ENCODE measurements around the gene COL8A1. TPM values are rescaled to one million over a fixed set of nuclear protein-coding genes. Genes with fewer than 3 reads are reported as not detected.

Gene COL8A1
- total RNA-seq, 1 donor from 2014 or later: 3.9 TPM

DNA sequence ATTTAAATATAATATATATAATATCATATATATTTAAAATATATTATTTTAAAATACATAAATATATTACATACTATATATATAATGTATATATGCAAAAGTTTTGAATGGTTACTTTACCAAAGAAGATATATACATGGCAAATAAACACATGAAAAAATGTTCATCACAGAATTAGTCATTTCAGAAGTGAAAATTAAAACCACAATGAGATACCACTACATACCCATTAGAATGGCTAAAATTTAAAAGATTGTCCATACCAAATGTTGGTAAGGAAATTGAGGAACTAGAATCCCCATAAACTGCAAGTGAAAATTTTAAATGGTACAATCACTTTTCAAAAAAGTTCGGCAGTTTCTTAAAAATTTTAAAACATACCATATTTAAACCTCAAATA is 23.6 kb upstream of the COL8A1 start:
- DNase-seq (ENCODE audit: low read depth): no peak

DNA sequence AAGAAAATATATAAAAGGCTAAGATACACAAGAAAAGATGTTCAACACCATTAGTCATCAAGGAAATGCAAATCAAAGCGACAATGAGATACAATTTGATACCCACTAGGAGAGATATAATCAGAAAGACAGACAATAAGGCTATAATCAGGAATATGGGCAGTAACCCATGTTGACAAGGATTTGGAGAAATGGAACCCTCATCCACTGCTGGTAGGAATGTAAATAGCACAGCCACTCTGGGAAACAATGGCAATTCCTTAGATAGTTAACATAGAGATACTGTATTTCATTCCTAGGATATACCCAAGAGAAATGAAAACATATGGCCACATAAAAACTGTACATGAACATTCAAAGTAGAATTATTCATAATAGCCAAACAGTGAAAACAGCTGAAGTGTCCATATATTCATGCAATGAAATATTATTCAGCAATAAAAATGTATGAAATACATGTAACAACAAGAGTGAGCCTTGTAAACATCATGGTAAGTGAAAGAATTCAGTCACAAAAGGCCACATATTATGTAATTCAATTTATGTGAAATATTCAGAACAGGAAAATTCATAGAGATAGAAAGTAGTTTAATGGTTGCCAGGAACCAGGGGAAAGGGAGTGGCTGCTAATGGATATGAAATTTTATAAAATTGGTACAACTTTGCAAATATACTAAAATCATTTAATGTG is 18.2 kb upstream of the COL8A1 start:
- Histone ChIP-seq H3K36me3 (ENCODE audit: control insufficient read depth, insufficient read depth, low read length) (no peaks in the 10 kb centered on the region), H3K4me3 (ENCODE audit: low read depth, low read length) (no peak overlapping the region), H3K27me3 (ENCODE audit: control insufficient read depth, insufficient read depth, low read length) (no peaks in the 10 kb centered on the region)
- no peak for FAIRE-seq
- TF ChIP-seq, protein P1, sequence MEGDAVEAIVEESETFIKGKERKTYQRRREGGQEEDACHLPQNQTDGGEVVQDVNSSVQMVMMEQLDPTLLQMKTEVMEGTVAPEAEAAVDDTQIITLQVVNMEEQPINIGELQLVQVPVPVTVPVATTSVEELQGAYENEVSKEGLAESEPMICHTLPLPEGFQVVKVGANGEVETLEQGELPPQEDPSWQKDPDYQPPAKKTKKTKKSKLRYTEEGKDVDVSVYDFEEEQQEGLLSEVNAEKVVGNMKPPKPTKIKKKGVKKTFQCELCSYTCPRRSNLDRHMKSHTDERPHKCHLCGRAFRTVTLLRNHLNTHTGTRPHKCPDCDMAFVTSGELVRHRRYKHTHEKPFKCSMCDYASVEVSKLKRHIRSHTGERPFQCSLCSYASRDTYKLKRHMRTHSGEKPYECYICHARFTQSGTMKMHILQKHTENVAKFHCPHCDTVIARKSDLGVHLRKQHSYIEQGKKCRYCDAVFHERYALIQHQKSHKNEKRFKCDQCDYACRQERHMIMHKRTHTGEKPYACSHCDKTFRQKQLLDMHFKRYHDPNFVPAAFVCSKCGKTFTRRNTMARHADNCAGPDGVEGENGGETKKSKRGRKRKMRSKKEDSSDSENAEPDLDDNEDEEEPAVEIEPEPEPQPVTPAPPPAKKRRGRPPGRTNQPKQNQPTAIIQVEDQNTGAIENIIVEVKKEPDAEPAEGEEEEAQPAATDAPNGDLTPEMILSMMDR (IDR thresholded peaks at IDR 0.05; ENCODE audit: insufficient read depth, low read length, severe bottlenecking): no peak
- no peak for DNase-seq (ENCODE audit: low read depth)

More for the DNA sequence above, 23.6 kb upstream of the COL8A1 start:
- Histone ChIP-seq H3K36me3 (ENCODE audit: control insufficient read depth, insufficient read depth, low read length) (no peaks in the 10 kb centered on the region), H3K4me3 (ENCODE audit: low read depth, low read length) (no peak overlapping the region), H3K27me3 (ENCODE audit: control insufficient read depth, insufficient read depth, low read length) (no peaks in the 10 kb centered on the region)
- TF ChIP-seq, protein P1 (IDR thresholded peaks at IDR 0.05; ENCODE audit: insufficient read depth, low read length, severe bottlenecking): no peak
- no peak for FAIRE-seq

DNA sequence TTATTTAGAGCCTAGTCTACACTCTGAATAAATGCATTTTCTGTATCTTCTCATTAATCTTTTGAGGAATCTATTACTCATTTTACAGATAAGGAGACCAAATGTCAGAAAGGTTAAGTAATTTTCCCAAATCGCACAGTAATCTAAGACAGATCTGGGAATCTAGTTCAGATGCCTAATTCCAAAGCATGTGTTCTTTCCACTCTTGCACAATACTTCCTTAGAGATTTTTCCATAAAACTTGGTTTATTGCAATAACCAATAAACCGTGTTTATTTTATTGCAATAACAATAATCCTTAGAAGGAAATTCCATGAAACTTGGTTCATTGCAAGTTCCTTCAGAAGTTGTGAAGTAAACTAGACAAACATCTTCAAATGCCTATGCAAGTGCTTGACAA is 17.4 kb upstream of the COL8A1 start:
- TF ChIP-seq, protein P1 (IDR thresholded peaks at IDR 0.05; ENCODE audit: insufficient read depth, low read length, severe bottlenecking): no peak
- FAIRE-seq: no peak
- H3K36me3 ChIP-seq (ENCODE audit: control insufficient read depth, insufficient read depth, low read length): no peaks in the 10 kb centered on the region
- DNase-seq (ENCODE audit: low read depth): no peak
- H3K4me3 ChIP-seq (ENCODE audit: low read depth, low read length): no peak overlapping the region
- H3K27me3 ChIP-seq (ENCODE audit: control insufficient read depth, insufficient read depth, low read length): no peaks in the 10 kb centered on the region

DNA sequence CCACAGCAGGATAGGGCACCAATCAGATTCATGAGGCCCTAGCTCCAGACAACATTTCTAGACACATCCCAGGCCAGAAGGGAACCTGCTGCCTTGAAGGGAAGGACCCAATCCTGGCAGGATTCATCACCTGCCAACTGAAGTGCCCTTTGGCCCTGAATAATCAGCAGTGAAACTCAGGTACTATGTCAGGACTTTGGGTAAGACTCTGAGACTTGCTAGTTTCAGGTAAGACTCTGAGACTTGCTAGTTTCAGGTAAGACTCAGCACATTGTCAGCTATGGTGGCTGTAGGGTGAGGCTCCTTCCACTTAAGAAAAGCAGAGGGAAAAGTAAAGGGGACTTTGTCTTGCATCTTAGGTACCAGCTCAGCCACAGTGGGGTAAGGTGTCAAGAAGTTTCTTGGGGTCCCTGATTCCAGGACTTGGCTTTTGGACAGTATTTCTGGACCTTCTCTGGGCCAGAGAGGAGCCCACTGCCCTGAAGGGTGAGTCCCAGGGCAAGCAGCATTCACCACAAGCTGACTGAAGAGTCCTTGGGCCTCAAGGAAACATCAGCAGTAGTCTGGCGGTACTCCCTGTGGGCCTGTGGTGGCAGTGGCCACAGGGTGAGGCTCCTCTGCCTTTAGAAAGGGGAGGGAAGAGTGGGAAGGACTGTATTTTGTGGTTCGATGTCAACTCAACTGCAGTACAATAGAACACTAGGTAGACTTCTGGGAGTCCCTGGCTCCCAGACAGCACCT is 13.7 kb upstream of the COL8A1 start:
- Histone ChIP-seq H3K36me3 (ENCODE audit: control insufficient read depth, insufficient read depth, low read length) (no peaks in the 10 kb centered on the region), H3K4me3 (ENCODE audit: low read depth, low read length) (no peak overlapping the region), H3K27me3 (ENCODE audit: control insufficient read depth, insufficient read depth, low read length) (no peaks in the 10 kb centered on the region)
- DNase-seq (ENCODE audit: low read depth): no peak
- TF ChIP-seq, protein P1 (IDR thresholded peaks at IDR 0.05; ENCODE audit: insufficient read depth, low read length, severe bottlenecking): no peak
- FAIRE-seq: no peak

DNA sequence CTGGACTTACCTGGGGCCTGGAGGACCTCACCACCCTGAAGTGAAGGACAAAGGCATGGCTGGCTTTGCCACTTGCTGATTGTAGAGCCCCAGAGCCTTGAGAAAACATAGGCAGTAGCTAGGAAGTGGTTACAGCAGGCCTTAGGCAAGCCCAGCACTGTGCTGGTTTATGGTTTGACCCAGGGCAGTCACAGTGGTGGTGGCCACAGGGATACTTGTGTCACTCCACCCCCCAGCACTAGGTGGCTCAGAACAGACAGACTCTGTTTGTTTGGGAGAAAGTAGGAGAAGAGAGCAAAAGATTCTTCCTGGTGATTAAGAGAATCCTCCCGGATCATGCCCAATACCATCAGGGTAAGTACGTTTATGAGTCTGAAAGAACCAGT is 13.2 kb upstream of the COL8A1 start:
- peak; percentile 84 for FAIRE-seq
- no peak overlapping the region for H3K4me3 ChIP-seq (ENCODE audit: low read depth, low read length)
- no peaks in the 10 kb centered on the region for H3K27me3 ChIP-seq (ENCODE audit: control insufficient read depth, insufficient read depth, low read length)
- TF ChIP-seq, protein P1 (IDR thresholded peaks at IDR 0.05; ENCODE audit: insufficient read depth, low read length, severe bottlenecking): no peak
- DNase-seq (ENCODE audit: low read depth): no peak
- H3K36me3 ChIP-seq (ENCODE audit: control insufficient read depth, insufficient read depth, low read length): no peaks in the 10 kb centered on the region
